OCI-LY1 (cell line): ENCODE data around the gene ZKSCAN3.

Source experiments
- H2AFZ ChIP-seq: fragments of 200-600 bp; sonication (generic), shearing (Covaris generic); 2 replicates; pipeline ENCODE4 v1.6.0; 2014; ENCODE audit warnings: antibody characterized with exemption, mild to moderate bottlenecking, low read length
- H3F3A ChIP-seq: fragments of 200-600 bp; sonication (generic), shearing (Covaris generic); 2 replicates; pipeline ENCODE4 v1.6.0; 2014; ENCODE audit warnings: mild to moderate bottlenecking, antibody characterized with exemption, low read length, moderate library complexity; ENCODE audit not compliant: insufficient read depth
- H3K27ac ChIP-seq: fragments of 200-600 bp; sonication (generic); 2 replicates; pipeline ENCODE4 v1.5.1; 2014; ENCODE audit warnings: low read length, mixed run types, mild to moderate bottlenecking, low read depth; ENCODE audit not compliant: poor library complexity, severe bottlenecking
- H3K27me3 ChIP-seq: fragments of 200-600 bp; sonication (generic); 2 replicates; pipeline ENCODE4 v1.6.0; 2014; ENCODE audit warnings: antibody characterized with exemption, mild to moderate bottlenecking, low read length, moderate library complexity; ENCODE audit not compliant: insufficient read depth
- H3K36me3 ChIP-seq: fragments of 200-600 bp; sonication (generic); 2 replicates; pipeline ENCODE4 v1.6.1; 2014; ENCODE audit warnings: mild to moderate bottlenecking, antibody characterized with exemption, low read length, moderate library complexity, mixed read lengths; ENCODE audit not compliant: insufficient read depth
- H3K4me1 ChIP-seq: fragments of 200-600 bp; sonication (generic); 2 replicates; pipeline ENCODE4 v1.5.1; 2014; ENCODE audit warnings: mild to moderate bottlenecking, low read length, moderate library complexity; ENCODE audit not compliant: insufficient read depth, severe bottlenecking
- H3K4me2 ChIP-seq: fragments of 200-600 bp; sonication (generic), shearing (Covaris generic); 2 replicates; pipeline ENCODE4 v1.6.1; 2014; ENCODE audit warnings: low read length
- H3K4me3 ChIP-seq: fragments of 200-600 bp; sonication (generic); 2 replicates; pipeline ENCODE4 v1.5.1; 2014; ENCODE audit warnings: low read length, low read depth, mild to moderate bottlenecking, mixed read lengths; ENCODE audit not compliant: poor library complexity, severe bottlenecking
- H3K79me2 ChIP-seq: fragments of 200-600 bp; shearing (Covaris generic); 2 replicates; pipeline ENCODE4 v1.6.1; 2016; ENCODE audit warnings: mixed run types, low read length, mixed read lengths; ENCODE audit not compliant: insufficient read depth
- H3K9ac ChIP-seq: fragments of 200-600 bp; sonication (generic), shearing (Covaris generic); 2 replicates; pipeline ENCODE4 v1.6.1; 2014; ENCODE audit warnings: mild to moderate bottlenecking, low read length, mixed read lengths
- H3K9me2 ChIP-seq: fragments of 200-600 bp; sonication (generic), shearing (Covaris generic); 2 replicates; pipeline ENCODE4 v1.6.1; 2014; ENCODE audit warnings: low read depth, mild to moderate bottlenecking, low read length, mixed read lengths
- H3K9me3 ChIP-seq: fragments of 200-600 bp; shearing (Covaris generic); 2 replicates; pipeline ENCODE4 v1.6.1; 2014; ENCODE audit warnings: low read length, mixed read lengths
- H4K20me1 ChIP-seq: fragments of 200-600 bp; sonication (generic), shearing (Covaris generic); 2 replicates; pipeline ENCODE4 v1.6.0; 2016; ENCODE audit warnings: mild to moderate bottlenecking, low read length; ENCODE audit not compliant: insufficient read depth
- EZH2 ChIP-seq: fragments of 200-600 bp; sonication (generic), shearing (Covaris generic); IDR thresholded peaks from 2 replicates; pipeline ENCODE4 v1.8.0; 2017; ENCODE audit warnings: borderline replicate concordance, mixed run types, mild to moderate bottlenecking, antibody characterized with exemption, low read length, moderate library complexity, mixed read lengths
- TF ChIP-seq, protein P1 (sequence below): fragments of 200-600 bp; sonication (generic), shearing (Covaris generic); IDR thresholded peaks from 2 replicates; pipeline ENCODE4 v1.5.1; 2017; ENCODE audit warnings: mild to moderate bottlenecking, antibody characterized with exemption, low read length, moderate library complexity, mixed read lengths

ZKSCAN3 gene

DNA sequence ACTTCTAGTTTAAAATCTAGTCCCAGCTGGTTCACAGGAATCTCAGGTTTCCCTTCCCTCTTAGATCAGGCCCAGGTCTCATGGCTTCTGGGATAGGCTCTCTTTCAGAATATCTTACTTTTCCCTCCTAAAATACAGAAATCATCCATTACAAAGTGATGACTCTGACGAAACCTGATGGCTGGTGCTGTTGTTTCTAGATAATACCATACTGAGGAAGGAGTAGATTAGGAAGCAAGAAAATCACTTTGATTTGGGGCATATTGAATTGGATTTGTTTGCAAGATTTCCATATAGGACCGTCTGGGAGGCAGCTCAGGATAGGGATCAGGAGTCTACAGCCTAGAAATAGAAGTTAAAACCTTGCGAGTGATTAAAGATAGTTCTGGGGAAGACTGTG lies 3.6 kb downstream of the ZKSCAN3 start:
- Histone ChIP-seq H4K20me1 (no peaks in the 10 kb centered on the region), H3K9me2 (no peaks in the 10 kb centered on the region), H3K9ac (no peak overlapping the region), H3K27ac (no peak overlapping the region), H3K79me2 (peaks cover 16% of the 10 kb centered on the region), H2AFZ (no peak overlapping the region), H3K36me3 (peaks cover 20% of the 10 kb centered on the region), H3F3A (no peaks in the 10 kb centered on the region), H3K4me1 (peaks cover 30% of the 10 kb centered on the region), H3K4me2 (no peak overlapping the region), H3K4me3 (no peak overlapping the region), H3K9me3 (peaks cover 8% of the 10 kb centered on the region; the same call in 1 of the 2 replicates), H3K27me3 (no peaks in the 10 kb centered on the region)
- no peak for TF ChIP-seq EZH2
- TF ChIP-seq, protein P1, sequence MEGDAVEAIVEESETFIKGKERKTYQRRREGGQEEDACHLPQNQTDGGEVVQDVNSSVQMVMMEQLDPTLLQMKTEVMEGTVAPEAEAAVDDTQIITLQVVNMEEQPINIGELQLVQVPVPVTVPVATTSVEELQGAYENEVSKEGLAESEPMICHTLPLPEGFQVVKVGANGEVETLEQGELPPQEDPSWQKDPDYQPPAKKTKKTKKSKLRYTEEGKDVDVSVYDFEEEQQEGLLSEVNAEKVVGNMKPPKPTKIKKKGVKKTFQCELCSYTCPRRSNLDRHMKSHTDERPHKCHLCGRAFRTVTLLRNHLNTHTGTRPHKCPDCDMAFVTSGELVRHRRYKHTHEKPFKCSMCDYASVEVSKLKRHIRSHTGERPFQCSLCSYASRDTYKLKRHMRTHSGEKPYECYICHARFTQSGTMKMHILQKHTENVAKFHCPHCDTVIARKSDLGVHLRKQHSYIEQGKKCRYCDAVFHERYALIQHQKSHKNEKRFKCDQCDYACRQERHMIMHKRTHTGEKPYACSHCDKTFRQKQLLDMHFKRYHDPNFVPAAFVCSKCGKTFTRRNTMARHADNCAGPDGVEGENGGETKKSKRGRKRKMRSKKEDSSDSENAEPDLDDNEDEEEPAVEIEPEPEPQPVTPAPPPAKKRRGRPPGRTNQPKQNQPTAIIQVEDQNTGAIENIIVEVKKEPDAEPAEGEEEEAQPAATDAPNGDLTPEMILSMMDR, result no peak

DNA sequence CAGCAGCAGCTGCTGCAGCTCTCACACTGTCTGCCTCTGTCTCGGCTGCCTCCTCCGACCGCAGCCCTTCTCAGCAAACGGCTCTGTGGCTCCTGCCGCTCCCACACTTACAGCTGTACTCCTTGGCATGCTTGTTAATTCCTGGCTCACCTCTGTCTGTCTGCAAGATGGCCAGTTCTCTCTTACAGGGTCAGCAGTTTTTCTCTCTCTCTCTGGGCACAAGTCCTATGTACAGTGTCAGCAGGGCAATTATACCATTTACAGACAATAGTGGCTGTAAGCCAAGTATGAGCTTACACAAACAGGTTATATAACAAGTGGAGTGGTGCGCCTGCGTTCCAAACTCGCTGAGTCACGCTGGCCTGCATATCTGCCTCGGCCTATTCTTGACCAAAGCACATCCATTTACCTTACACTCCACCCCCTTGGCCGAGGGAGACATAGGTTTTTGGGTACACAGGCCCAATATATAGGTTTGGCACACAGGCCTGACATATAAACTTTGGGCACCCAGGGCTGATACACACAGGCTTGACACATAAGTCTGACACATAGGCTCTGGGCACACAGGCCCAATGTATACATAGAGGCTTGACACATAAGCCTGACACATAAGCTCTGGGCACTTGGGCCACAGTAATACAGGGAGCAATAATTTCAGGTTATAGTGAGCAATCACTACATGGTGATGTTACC lies 4.4 kb downstream of the ZKSCAN3 start:
- Histone ChIP-seq H3K27ac (no peak overlapping the region), H3K4me1 (peaks cover 30% of the 10 kb centered on the region), H3K4me3 (no peak overlapping the region), H2AFZ (no peak overlapping the region), H3K4me2 (no peak overlapping the region), H3K9ac (no peak overlapping the region), H4K20me1 (no peaks in the 10 kb centered on the region), H3F3A (no peaks in the 10 kb centered on the region), H3K79me2 (peaks cover 16% of the 10 kb centered on the region), H3K9me2 (no peaks in the 10 kb centered on the region), H3K27me3 (no peaks in the 10 kb centered on the region), H3K9me3 (peaks cover 8% of the 10 kb centered on the region; the same call in 1 of the 2 replicates), H3K36me3 (peaks cover 20% of the 10 kb centered on the region)
- TF ChIP-seq, protein P1, result no peak
- TF ChIP-seq EZH2, result no peak

DNA sequence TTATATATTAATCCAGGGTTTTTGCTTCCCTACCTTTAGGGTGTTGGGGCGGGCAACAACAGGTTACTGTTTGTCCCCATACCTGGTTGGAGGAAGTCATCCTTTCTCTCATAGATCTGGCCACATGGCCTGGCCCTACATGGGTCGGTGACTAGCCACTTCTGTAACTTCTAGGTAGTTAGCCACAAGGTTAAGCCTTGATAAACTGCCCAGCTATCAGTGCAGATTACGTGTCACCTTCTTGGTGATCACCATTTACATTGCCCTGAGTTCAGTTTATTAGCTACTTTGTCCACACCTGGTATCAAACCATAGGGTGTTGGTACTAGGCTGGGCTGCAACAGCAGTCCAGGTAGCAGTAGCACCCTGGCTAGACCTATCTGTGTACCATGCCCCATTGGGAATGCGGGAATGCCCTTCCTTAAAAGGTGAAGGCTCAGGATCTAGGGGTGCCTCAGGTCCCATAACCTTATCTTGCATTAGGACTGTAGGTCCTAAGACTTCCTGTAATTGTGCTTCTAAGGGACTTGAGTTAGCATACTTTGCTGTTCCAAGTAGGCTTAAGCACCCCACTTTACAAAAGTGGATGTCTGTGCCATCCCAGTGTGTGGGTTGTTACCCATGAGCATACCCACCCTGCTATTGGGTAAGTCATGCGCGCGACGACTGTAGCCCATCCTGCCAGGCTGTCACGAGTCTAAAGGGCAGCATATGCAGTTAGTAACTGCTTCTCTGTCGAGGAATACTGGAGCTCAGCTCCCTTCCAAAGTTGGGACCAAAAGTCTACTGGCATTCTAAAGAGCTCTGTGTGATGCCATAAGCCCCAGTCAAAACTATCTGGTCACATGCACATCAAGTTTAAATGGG lies 5.2 kb downstream of the ZKSCAN3 start:
- peaks cover 16% of the 10 kb centered on the region for H3K79me2 ChIP-seq
- H3F3A ChIP-seq, result no peaks in the 10 kb centered on the region
- no peak overlapping the region for H2AFZ ChIP-seq
- no peaks in the 10 kb centered on the region for H4K20me1 ChIP-seq
- no peaks in the 10 kb centered on the region for H3K9me2 ChIP-seq
- no peak overlapping the region for H3K4me3 ChIP-seq
- peaks cover 26% of the 10 kb centered on the region for H3K4me1 ChIP-seq
- no peak overlapping the region; the same call in 1 of the 2 replicates for H3K9ac ChIP-seq
- H3K4me2 ChIP-seq, result peak overlapping the region; percentile 86; the same call in 1 of the 2 replicates
- H3K36me3 ChIP-seq, result peaks cover 20% of the 10 kb centered on the region
- peaks cover 8% of the 10 kb centered on the region; the same call in 1 of the 2 replicates for H3K9me3 ChIP-seq
- H3K27me3 ChIP-seq, result no peaks in the 10 kb centered on the region
- TF ChIP-seq, protein P1, result no peak
- no peak for TF ChIP-seq EZH2
- H3K27ac ChIP-seq, result no peak overlapping the region
